C4-2B (cell line): Measurements from ENCODE around the gene PCDHA9.
"Not testable (repeated sequence)": the region's sequence is repeated elsewhere in the genome, so short reads cannot be mapped to it uniquely, and the experiment has no call there.

Experiments used
- ZFX ChIP-seq: fragments of 450-650 bp; IDR thresholded peaks from 2 replicates; pipeline ENCODE4 v1.6.1; 2017
- TF ChIP-seq, protein P1 (sequence below): fragments of 450-650 bp; conservative IDR thresholded peaks from 2 replicates; pipeline ENCODE4 v1.5.1; 2017; ENCODE audit warnings: mild to moderate bottlenecking

DNA sequence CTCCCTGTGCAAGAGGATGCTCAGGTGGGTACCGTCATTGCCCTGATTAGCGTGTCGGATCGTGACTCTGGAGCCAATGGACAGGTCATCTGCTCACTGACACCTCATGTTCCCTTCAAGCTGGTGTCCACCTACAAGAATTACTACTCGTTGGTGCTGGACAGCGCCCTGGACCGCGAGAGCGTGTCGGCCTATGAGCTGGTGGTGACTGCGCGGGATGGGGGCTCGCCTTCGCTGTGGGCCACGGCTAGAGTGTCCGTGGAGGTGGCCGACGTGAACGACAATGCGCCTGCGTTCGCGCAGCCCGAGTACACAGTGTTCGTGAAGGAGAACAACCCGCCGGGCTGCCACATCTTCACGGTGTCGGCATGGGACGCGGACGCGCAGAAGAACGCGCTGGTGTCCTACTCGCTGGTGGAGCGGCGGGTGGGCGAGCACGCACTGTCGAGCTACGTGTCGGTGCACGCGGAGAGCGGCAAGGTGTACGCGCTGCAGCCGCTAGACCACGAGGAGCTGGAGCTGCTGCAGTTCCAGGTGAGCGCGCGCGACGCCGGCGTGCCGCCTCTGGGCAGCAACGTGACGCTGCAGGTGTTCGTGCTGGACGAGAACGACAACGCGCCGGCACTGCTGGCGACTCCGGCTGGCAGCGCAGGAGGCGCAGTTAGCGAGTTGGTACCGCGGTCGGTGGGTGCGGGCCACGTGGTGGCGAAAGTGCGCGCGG lies 28.5 kb downstream of the PCDHA9 start:
- TF ChIP-seq, protein P1, sequence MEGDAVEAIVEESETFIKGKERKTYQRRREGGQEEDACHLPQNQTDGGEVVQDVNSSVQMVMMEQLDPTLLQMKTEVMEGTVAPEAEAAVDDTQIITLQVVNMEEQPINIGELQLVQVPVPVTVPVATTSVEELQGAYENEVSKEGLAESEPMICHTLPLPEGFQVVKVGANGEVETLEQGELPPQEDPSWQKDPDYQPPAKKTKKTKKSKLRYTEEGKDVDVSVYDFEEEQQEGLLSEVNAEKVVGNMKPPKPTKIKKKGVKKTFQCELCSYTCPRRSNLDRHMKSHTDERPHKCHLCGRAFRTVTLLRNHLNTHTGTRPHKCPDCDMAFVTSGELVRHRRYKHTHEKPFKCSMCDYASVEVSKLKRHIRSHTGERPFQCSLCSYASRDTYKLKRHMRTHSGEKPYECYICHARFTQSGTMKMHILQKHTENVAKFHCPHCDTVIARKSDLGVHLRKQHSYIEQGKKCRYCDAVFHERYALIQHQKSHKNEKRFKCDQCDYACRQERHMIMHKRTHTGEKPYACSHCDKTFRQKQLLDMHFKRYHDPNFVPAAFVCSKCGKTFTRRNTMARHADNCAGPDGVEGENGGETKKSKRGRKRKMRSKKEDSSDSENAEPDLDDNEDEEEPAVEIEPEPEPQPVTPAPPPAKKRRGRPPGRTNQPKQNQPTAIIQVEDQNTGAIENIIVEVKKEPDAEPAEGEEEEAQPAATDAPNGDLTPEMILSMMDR = not testable (repeated sequence)
- TF ChIP-seq ZFX = not testable (repeated sequence)
